ENCODE measurements around the gene BMP6. TPM values are rescaled to one million over a fixed set of nuclear protein-coding genes. Genes with fewer than 3 reads are reported as not detected.

The BMP6 gene
- total RNA-seq, 1 donor from 2014 or later: 6.6 TPM

DNA sequence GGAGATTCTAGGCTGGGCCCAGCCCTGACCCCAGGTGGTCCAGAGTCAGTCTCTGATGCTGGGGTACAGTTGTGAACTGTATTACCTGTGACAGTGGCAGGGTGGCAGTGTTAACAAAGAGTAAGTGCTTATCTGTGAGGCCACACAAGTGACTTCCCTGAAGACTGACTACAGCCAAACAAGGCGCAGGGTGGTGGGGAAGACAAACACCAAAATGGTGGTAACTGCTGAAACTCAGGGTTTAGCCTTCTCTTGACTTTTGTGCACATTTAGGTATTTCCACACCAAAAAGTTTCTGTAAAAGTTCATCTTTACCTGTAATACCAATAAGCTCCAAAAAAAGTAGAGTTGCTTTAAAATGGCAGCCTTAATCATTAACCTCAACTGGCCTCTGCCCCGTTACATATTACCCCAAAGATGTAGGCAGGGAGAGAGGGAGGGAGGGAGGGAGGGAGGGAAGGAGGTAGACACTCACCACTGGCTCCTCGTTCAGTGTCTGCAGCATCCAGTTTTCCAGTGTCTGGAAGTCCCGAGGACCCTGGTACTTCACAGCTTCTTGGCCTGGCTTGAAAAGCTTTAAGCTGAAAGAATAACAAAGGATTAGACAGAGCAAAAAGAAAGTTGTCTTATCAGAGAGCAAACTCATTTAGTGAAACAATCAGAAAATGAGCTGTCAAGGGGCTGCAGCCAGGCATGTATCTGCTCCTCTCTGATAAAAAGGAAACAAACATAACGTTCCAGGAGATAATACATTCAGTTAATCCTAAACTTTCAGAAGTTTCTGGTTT, 173.4 kb downstream of the BMP6 start:
- no peak overlapping the region for H3K27ac ChIP-seq
- TF ChIP-seq, protein P1, sequence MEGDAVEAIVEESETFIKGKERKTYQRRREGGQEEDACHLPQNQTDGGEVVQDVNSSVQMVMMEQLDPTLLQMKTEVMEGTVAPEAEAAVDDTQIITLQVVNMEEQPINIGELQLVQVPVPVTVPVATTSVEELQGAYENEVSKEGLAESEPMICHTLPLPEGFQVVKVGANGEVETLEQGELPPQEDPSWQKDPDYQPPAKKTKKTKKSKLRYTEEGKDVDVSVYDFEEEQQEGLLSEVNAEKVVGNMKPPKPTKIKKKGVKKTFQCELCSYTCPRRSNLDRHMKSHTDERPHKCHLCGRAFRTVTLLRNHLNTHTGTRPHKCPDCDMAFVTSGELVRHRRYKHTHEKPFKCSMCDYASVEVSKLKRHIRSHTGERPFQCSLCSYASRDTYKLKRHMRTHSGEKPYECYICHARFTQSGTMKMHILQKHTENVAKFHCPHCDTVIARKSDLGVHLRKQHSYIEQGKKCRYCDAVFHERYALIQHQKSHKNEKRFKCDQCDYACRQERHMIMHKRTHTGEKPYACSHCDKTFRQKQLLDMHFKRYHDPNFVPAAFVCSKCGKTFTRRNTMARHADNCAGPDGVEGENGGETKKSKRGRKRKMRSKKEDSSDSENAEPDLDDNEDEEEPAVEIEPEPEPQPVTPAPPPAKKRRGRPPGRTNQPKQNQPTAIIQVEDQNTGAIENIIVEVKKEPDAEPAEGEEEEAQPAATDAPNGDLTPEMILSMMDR (IDR thresholded peaks at IDR 0.05): no peak
- H3K36me3 ChIP-seq: peaks cover 98% of the 10 kb centered on the region
- DNase-seq (no peak), ATAC-seq (no peak)
- H3K27me3 ChIP-seq (ENCODE audit: low read depth): no peaks in the 10 kb centered on the region
- no peak overlapping the region for H3K4me3 ChIP-seq
- intact Hi-C loops (cut with DNase I): no loop called here
- H3K4me1 ChIP-seq: no peaks in the 10 kb centered on the region
- H3K9me3 ChIP-seq: no peaks in the 10 kb centered on the region

DNA sequence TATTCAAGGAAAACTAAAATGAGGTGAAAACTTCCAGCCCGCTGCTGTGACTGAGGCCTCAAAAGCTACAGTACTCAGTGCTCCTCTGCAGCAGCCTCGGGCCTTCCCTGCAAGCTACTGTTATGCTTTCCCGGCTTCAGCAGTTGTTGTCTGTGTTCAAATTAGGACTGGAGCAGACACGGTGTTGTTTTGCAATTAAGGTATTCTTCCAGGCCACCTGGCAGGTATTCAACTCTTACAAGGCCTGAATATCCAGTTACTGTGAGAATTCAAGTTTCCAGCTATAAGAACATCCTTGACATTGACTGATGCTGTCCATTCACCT, 174.0 kb downstream of the BMP6 start:
- H3K27me3 ChIP-seq (ENCODE audit: low read depth): no peaks in the 10 kb centered on the region
- intact Hi-C loops (cut with DNase I): no loop called here
- no peak overlapping the region for H3K4me3 ChIP-seq
- DNase-seq (no peak), ATAC-seq (no peak)
- H3K27ac ChIP-seq: no peak overlapping the region
- peaks cover 5% of the 10 kb centered on the region for H3K4me1 ChIP-seq
- H3K36me3 ChIP-seq: peaks cover 97% of the 10 kb centered on the region
- H3K9me3 ChIP-seq: no peaks in the 10 kb centered on the region
- TF ChIP-seq, protein P1 (IDR thresholded peaks at IDR 0.05): no peak

DNA sequence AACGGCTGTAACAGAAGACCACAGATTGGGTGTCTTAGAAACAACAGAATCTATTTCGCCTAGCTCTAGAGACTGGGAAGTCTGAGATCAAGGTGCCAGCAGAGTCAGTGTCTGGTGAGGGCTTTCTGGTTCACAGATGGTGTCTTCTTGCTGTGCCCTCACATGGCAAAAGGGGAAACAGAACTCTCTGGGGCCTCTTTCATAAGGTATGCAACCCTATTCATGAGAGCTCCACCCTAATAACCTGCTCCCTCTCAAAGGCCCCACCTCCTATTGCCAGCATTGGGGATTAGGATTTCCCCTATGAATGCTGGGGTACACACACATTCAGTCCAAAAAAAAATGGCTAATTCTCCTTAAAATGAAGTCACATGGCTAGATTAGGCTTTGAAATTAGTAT, 174.7 kb downstream of the BMP6 start:
- intact Hi-C loops (cut with DNase I): no loop called here
- TF ChIP-seq, protein P1 (IDR thresholded peaks at IDR 0.05): no peak
- peaks cover 6% of the 10 kb centered on the region for H3K4me1 ChIP-seq
- peaks cover 90% of the 10 kb centered on the region for H3K36me3 ChIP-seq
- H3K27me3 ChIP-seq (ENCODE audit: low read depth): no peaks in the 10 kb centered on the region
- no peak for ATAC-seq
- no peak overlapping the region for H3K4me3 ChIP-seq
- H3K9me3 ChIP-seq: no peaks in the 10 kb centered on the region
- H3K27ac ChIP-seq: no peak overlapping the region
- no peak for DNase-seq

DNA sequence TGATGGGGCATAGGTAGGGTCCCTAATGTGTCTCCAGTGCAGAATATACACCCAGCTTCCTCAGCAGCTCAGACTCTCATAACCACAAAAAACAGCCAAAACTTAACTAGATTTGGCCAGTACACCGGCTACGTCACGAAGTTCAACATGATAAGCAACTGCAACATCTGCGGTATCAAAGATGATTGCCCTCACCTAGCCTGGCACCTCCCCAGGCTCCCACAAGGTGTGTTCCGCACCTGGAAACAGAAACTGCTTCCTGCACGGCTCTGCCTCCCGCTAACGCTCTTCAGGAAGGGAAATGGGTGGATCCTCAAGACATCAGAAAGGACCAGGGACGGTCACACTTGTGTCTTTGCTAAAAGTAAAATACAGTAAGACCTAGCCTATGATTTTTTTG, 175.2 kb downstream of the BMP6 start:
- H3K36me3 ChIP-seq: peaks cover 85% of the 10 kb centered on the region
- intact Hi-C loops (cut with DNase I): no loop called here
- peaks cover 6% of the 10 kb centered on the region for H3K4me1 ChIP-seq
- DNase-seq (no peak), ATAC-seq (no peak)
- no peaks in the 10 kb centered on the region for H3K27me3 ChIP-seq (ENCODE audit: low read depth)
- H3K9me3 ChIP-seq: no peaks in the 10 kb centered on the region
- H3K4me3 ChIP-seq: no peak overlapping the region
- TF ChIP-seq, protein P1 (IDR thresholded peaks at IDR 0.05): no peak
- no peak overlapping the region for H3K27ac ChIP-seq

DNA sequence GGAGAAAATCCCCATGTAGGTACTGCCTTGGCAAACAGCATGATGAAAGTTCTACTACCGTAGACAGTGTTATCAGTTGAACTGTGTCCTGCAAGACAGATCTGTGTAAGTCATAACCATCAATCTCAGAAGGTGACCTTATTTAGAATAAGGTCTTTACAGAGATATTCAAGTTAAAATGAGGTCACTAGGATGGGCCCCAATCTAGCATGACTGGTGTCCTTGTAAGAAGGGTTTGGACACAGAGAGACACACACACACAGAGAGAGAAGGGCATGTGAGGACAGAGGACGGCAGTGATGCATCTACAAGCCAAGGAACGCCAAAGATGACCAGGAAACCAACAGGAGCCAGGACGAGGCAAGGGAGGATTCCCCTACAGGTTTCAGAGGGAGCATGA, 175.9 kb downstream of the BMP6 start:
- H3K27me3 ChIP-seq (ENCODE audit: low read depth): no peaks in the 10 kb centered on the region
- peaks cover 9% of the 10 kb centered on the region for H3K4me1 ChIP-seq
- no peak overlapping the region for H3K27ac ChIP-seq
- TF ChIP-seq, protein P1 (IDR thresholded peaks at IDR 0.05): no peak
- intact Hi-C loops (cut with DNase I): no loop called here
- ATAC-seq (no peak), DNase-seq (no peak)
- no peaks in the 10 kb centered on the region for H3K9me3 ChIP-seq
- H3K4me3 ChIP-seq: no peak overlapping the region
- H3K36me3 ChIP-seq: peaks cover 78% of the 10 kb centered on the region
